Neutrophil (primary cell): ENCODE results near the gene ATP6V0A1.
"Not testable (repeated sequence)": the region's sequence is repeated elsewhere in the genome, so short reads cannot be mapped to it uniquely, and the experiment has no call there.

Experiments used
- H3K27ac ChIP-seq: fragments of 200-600 bp; sonication (generic); 2 replicates; pipeline ENCODE4 v1.5.1; 2016; ENCODE audit warnings: mild to moderate bottlenecking, moderate library complexity
- H3K27me3 ChIP-seq: fragments of 200-600 bp; sonication (generic); 2 replicates; pipeline ENCODE4 v1.6.0; 2016; ENCODE audit warnings: mild to moderate bottlenecking
- H3K36me3 ChIP-seq: fragments of 200-600 bp; sonication (generic); 2 replicates; pipeline ENCODE4 v1.5.1; 2017
- H3K4me1 ChIP-seq, 2 experiments: fragments of 200-600 bp in 1 of 2; sonication (generic) in 1 of 2; 1 replicate in 1 of 2; 2 replicates in 1 of 2; pipeline versions ENCODE4 v1.5.1 to v1.6.1; 2013 to 2016; ENCODE audit warnings: low read depth in 1 of 2, low read length in 1 of 2, mild to moderate bottlenecking in 1 of 2, moderate library complexity in 1 of 2; ENCODE audit not compliant: control insufficient read depth in 1 of 2, insufficient read depth in 1 of 2
- H3K4me3 ChIP-seq, 2 experiments: fragments of 200-600 bp in 1 of 2; sonication (generic) in 1 of 2; 1 replicate in 1 of 2; 2 replicates in 1 of 2; pipeline ENCODE4 v1.5.1; 2013 to 2016; ENCODE audit warnings: low read depth in 1 of 2, low read length in 1 of 2, mild to moderate bottlenecking in 1 of 2, moderate library complexity in 1 of 2
- H3K9me3 ChIP-seq: fragments of 200-600 bp; sonication (generic); 2 replicates; pipeline ENCODE4 v1.5.1; 2016
- CTCF ChIP-seq: fragments of 200-600 bp; sonication (generic); IDR thresholded peaks from 2 replicates; pipeline ENCODE4 v1.5.1; 2016; ENCODE audit warnings: antibody characterized with exemption

The ATP6V0A1 gene

GRCh38 chr17:42475835-42476234 is 17.2 kb downstream of the ATP6V0A1 start:
- no peak overlapping the region for H3K4me3 ChIP-seq
- no peaks in the 10 kb centered on the region for H3K4me1 ChIP-seq
- no peaks in the 10 kb centered on the region for H3K27me3 ChIP-seq
- H3K27ac ChIP-seq: peak overlapping the region; percentile 49
- H3K9me3 ChIP-seq: no peaks in the 10 kb centered on the region
- peaks cover 95% of the 10 kb centered on the region for H3K36me3 ChIP-seq
- TF ChIP-seq CTCF: no peak

GRCh38 chr17:42476411-42476810 is 17.7 kb downstream of the ATP6V0A1 start:
- Histone ChIP-seq H3K27ac (peak overlapping the region; percentile 49), H3K27me3 (no peaks in the 10 kb centered on the region), H3K4me3 (no peak overlapping the region), H3K36me3 (peaks cover 95% of the 10 kb centered on the region), H3K9me3 (no peaks in the 10 kb centered on the region), H3K4me1 (no peaks in the 10 kb centered on the region)
- no peak for TF ChIP-seq CTCF

GRCh38 chr17:42477173-42477572 is 18.5 kb downstream of the ATP6V0A1 start:
- H3K4me1 ChIP-seq: no peaks in the 10 kb centered on the region
- no peak for TF ChIP-seq CTCF

GRCh38 chr17:42477824-42478223 is 19.1 kb downstream of the ATP6V0A1 start:
- H3K27ac ChIP-seq, H3K4me3 ChIP-seq, H3K4me1 ChIP-seq, H3K27me3 ChIP-seq, H3K9me3 ChIP-seq: not testable (repeated sequence)
- peaks cover 95% of the 10 kb centered on the region for H3K36me3 ChIP-seq

More at GRCh38 chr17:42477173-42477572, 18.5 kb downstream of the ATP6V0A1 start:
- Histone ChIP-seq H3K36me3 (peaks cover 95% of the 10 kb centered on the region), H3K27me3 (no peaks in the 10 kb centered on the region), H3K4me3 (no peak overlapping the region), H3K27ac (peak overlapping the region; percentile 49), H3K9me3 (no peaks in the 10 kb centered on the region)

- Histone ChIP-seq H3K4me1 (no peaks in the 10 kb centered on the region), H3K27me3 (no peaks in the 10 kb centered on the region), H3K4me3 (no peak overlapping the region), H3K9me3 (no peaks in the 10 kb centered on the region), H3K36me3 (peaks cover 100% of the 10 kb centered on the region), H3K27ac (no peak overlapping the region)
- no peak for TF ChIP-seq CTCF
These were observed 25.6 kb downstream of the ATP6V0A1 start for GRCh38 chr17:42484304-42484703.

- TF ChIP-seq CTCF: no peak
- Histone ChIP-seq H3K27ac (no peak overlapping the region), H3K4me1 (no peaks in the 10 kb centered on the region), H3K27me3 (no peaks in the 10 kb centered on the region), H3K9me3 (no peaks in the 10 kb centered on the region), H3K36me3 (peaks cover 100% of the 10 kb centered on the region), H3K4me3 (no peak overlapping the region)
These were observed 27.0 kb downstream of the ATP6V0A1 start for GRCh38 chr17:42485680-42486079.
